Middle frontal gyrus (tissue), 1 donor: Measurements from ENCODE around the gene PCOLCE2.
"Not testable (repeated sequence)": the region's sequence is repeated elsewhere in the genome, so short reads cannot be mapped to it uniquely, and the experiment has no call there.

Source experiments
- DNase-seq: peaks from one replicate; pipeline ENCODE4 v3.0.0-alpha.2; 2015; ENCODE audit warnings: low spot score; ENCODE audit errors: extremely low spot score

The PCOLCE2 gene

GRCh38 chr3:142898346-142899213, 9.7 kb upstream of the PCOLCE2 start:
- DNase-seq = no peak

DNA sequence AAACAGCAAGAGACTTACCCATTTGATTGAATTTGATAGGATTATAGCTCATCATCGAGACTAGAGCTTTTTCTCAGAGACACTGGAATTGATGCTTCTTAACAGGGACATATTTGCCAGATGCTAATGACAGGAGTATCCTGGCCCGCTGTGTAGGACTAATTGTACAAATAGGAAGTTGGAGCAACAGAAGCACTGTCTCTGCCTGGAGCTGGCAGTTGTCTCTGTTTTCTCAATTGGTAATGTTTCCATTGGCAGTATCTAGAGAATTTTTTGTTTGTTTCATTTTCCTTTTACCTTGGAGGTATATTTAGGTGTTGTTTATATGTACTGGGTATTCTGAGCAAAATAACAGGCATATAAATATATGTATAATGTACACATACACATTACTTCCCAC, 8.9 kb upstream of the PCOLCE2 start:
- DNase-seq = no peak

DNA sequence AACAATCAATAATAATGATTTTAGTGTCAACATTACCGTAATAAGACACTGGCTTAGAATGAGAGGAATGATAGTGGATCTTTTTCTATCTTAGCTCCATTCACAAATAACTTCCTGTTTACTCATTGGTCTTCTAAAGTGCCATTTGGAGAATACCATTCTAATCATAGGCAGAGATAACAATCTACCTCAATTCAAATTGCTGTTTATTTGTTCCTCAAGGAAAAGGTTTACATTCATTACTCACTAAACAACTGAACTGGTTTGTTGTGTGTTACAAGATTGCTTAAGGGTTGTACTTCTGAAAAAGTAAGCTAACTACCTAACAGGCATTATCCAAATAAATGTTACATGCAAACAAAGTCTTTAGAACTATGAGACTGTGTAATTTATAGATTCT, 8.1 kb upstream of the PCOLCE2 start:
- DNase-seq = no peak

- DNase-seq = no peak
These were observed 7.4 kb upstream of the PCOLCE2 start for GRCh38 chr3:142896201-142896755.

DNA sequence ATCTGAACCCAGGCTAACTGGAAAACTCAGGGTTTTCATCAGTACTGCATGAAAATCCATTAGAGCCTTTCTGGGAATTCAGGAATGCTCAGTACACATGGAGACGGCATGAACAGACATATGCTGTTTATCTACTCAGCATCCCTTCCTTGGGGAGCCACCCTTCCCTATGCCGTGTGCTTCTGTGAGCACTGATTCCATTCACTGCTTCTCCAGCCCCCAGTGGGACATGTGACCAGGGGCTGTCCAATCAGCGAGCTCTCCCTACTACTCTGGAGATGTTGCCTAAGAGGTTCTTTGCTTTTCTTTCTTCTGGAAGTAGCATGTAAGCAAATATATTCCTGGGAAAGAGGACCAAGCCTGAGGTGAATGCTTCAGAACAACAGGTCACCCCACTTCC, 5.6 kb upstream of the PCOLCE2 start:
- DNase-seq = no peak

DNA sequence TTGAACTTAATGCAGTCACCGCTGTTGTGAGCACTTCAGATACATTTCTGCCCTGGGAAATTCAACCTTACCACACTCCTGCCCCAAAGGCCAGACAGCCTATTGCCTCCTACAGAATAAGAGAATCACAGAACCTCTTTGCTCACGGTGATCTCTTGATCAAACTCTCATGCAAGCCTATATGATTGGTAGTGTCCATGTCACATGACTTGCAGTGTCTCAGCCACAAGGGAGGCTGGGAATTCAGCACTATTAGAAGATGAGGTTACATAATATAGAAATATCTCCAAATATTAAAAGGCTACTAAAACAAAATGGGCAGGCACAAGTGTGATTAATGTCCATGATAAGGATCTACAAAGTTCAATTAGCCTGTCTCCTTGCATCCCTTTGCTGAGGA, 3.8 kb upstream of the PCOLCE2 start:
- DNase-seq = no peak

DNA sequence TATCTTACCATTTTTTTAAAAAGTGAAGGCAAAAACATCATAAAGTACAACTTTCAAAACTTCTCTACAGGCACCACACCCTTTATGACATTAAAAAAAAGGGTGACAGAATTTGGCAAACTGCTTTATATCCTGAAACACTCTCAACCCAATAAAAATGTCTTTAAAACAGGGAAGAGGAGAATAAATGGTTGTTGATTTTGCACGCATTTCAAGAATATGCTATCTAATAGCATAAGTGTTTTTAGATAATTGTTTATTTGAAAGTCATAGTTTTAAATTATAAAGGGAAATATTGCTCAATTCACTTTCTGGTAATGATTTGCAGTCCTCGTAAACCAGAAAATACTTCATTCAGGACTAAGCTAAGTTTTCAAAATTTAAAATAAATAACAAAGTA, 1.7 kb upstream of the PCOLCE2 start:
- DNase-seq = no peak

DNA sequence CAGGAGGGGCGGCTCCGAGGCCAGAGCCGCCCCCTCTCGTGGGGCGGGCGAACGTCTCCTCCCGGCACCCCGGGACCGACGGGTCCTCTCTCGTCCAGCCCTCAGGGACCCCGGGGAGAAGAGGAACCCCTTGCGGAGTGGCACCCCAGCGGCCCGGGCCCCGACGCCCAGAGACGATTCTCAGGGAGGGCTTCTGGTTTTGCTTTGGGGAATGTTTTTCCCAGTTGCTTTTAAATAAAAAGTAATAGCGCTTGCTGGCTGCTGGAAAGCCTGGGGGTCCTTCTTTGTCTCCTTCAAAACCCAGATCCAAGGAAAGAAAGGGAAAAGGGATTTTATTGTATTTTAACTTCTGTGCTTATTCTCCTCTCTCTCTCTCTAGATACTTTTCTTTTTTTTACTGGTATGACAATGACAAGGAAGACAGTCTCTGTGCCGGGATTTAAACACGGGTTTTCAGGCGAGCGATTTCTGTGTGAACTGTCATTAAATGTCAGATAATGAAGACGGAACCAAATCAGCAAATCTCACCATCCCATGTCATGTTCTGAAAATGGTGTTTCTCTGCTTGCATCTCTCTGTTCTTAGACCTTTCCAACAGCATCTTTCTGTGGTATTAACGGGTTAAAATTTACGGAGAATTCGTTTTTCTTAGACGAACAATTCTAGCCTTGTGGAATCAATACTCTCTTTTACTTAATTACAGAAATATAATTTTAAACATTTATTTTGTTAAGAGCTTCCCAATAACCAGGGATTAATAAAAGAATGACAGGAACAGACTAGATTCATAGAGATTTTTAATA, 530 bp upstream of the PCOLCE2 start:
- no peak for DNase-seq

GRCh38 chr3:142888099-142888480, 793 bp downstream of the PCOLCE2 start:
- no peak for DNase-seq

DNA sequence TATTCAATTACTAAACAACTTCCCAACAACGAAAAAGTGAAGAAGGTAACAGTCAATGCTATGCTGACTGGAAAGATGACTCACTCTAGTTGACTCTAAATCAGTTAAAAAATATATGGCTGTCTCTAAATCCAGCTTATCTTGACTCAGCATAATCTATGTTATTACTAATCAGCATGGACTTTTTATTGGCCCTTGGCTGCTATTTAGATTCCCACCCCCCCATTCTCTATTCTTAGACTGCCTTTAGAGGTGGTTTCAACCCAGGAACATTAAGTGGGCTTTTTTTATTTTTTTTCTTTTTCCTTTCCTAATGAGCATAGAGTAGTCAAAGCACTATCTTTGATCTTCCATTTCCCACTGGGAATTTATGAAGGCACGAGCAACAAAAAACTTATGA, 1.9 kb downstream of the PCOLCE2 start:
- DNase-seq = no peak

DNA sequence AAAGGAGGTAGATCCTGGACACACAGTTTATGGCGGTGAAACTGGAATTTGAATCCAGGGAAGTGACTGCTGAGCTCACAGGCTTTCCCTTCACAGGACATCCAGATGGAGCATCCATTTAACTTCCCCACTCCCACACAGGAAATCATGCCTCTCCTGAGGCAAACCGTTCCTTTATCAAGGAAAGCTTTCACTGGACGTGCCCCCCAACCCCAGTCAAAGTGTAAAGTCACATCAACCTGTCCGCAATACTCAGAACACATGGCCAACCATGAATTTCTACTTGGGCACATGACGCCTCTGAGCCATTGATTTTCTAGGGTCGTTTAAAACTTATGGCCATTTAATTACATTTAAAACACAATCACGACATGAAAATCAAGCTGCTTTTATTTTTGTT, 2.9 kb downstream of the PCOLCE2 start:
- no peak for DNase-seq

DNA sequence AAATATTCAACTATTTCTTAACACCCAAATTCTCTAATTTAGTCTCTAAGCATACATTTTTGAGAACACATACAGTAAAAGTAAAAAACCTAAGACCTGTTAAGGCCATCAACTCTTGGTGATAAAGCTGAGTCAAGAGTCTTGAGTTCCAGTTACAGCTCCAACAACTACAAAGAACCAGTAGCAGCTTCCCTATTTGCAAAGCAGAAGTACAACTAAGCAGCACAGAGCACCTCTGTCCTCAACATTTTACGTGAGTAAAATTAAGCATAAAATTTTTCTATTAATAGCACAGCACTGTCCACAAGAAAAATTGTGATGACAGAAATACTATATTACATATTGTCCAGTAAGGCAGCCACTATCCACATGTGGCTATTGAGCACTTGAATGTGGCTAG, 4.4 kb downstream of the PCOLCE2 start:
- DNase-seq = no peak

DNA sequence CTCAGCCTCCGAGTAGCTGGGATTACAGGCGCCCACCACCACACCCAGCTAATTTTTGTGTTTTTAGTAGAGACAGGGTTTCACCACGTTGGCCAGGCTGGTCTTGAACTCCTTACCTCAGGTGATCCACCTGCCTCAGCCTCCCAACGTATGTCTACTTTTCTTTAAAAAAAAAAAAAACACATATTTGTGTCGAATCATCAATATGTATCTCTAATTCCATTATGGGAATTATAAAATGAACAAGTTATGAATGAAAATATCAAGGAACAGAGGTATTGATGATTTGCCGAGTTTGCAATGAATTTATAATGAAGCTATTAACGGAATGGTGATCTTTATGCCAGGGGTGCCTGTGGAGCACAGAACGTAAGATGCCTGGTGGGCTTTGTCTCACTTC, 5.3 kb downstream of the PCOLCE2 start:
- not testable (repeated sequence) for DNase-seq

DNA sequence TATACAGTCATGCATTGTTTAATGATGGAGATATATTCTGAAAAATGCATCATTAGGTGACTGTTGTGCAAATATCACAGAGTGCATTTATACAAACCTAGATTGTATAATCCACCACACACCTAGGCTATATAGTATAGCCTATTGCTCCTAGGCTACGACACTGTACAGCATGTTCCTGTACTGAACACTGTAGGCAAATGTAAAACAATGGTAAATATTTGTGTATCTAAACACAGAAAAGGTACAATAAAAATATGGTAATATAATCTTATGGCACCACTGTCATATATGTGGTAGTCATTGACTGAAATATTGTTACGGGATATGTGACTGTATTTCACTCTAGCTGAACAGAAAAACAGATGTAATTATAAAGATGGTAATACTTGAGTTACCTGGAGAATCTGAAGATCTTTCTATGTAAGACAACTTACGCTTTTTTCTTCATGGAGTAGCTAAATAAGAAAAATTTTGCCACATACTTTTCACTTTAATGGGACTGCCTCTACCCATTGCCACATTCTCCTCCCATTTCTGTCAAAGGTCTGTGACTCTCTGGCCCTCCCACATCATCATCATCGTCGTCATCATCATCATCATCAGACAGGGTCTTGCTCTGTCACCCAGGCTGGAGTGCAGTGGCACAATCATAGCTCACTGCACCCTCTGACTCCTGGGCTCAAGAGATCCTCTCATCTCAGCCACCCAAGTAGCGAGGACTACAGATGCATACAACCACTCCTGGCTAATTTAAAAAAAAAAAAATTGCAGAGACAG, 7.2 kb downstream of the PCOLCE2 start:
- DNase-seq = no peak

DNA sequence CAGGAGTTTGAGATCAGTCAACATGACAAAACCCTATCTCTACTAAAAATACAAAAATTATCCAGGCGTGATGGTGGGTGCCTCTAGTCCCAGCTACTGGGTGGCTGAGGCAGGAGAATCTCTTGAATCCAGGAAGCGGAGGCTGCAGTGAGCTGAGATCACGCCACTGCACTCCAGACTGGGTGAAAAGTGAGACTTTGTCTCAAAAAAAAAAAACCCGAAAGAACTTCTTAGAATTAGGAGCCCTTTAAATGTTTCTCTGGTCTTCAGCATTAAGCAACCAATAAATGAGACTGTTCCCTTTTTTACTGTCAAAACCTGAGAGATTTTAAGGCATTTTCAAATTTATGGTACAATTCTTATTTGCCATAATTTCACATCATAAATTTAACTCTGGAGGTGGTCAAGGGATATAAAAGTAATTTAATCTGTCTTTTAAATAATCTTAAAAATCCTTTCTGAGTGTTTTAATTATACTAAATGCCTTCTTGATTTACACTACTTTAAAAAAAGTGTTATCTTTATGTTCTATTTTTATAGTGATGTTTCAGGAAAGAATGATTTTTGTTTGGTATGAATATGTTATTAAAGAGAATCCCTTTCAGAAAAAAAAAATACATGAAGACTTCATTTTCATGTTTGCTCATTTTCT, 10.1 kb downstream of the PCOLCE2 start:
- no peak for DNase-seq

DNA sequence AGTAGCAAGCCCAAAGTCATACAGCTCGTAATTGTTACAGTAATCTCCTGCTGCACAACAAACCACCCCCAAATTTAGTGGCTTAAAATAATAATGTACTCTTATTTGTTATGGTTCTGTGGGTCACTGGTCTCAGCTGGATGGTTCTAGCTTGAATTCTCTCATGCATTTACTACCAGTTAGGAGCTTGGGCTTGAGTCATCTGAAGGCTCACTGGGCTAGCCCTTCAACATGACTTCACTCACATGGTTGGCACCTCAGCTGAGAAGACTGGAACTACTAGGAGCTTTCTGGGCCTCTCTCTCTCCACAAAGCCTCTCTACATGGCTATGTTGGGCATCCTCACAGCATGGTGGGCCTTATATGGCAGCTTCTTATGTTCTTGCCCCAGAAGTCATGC, 12.5 kb downstream of the PCOLCE2 start:
- no peak for DNase-seq

GRCh38 chr3:142875583-142876207, 13.2 kb downstream of the PCOLCE2 start:
- DNase-seq = no peak

- no peak for DNase-seq
These were observed 13.8 kb downstream of the PCOLCE2 start for GRCh38 chr3:142875099-142875498.

DNA sequence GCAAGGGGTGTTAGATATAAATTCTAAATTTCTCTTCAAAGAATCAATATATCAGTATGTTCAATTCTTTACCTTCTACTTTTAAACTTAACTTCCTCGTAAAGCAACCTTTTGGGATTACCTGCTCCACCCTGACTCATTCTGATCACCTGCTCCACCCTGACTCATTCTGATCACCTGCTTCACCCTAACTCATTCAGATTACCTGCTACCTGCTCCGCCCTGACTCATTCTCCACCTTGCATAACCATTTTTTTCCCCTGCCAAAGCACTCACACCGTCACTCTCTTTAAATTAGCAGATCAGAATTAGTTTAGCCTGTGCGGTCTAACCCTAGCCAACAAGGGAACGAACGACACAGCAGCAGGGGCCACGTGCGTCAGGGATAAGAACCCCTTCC, 20.5 kb downstream of the PCOLCE2 start:
- not testable (repeated sequence) for DNase-seq

- DNase-seq = no peak
These were observed 21.8 kb downstream of the PCOLCE2 start for GRCh38 chr3:142866841-142867631.
